ENCODE results near the gene NEK8. TPM values are rescaled to one million over a fixed set of nuclear protein-coding genes. Genes with fewer than 3 reads are reported as not detected.

NEK8 gene
- total and polyA plus RNA-seq, 9 of the 15 experiments (the other 6 are each of a cell fraction or from before 2014, with no cell fraction given): 0.98 to 16.6 (median 4.6) TPM

DNA sequence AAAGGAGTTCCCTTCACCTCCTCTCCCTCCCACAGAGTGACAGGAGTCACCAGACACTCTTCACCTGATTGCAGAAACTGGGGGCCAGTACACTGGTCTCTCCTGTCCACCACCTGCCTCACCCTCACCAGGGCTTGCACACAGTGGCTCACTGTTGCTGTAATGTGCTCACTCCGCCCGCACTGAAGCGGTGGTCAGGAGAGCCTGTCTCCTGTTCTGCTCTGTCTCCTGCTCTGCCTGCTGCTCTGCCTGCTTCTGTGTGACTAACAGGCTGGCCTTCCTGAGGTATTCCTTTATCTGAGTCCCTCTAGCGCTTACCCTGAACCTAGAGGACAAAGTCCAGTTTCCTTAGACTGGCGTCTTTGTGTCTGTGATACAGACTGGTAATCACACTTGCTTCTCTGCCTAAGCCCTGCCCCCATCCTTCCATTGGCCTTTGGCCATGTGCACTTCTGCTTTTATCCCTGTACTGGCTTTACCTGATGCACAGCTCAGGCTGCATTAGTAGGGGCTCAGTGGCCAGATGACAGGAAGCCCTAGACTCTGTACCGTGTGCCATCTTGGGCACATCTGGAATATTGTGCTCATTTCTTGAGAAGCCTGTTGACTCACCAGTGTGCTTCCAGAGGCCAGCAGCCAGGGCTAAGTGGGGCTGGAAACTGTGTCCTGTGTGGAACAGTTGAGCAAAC, 30.2 kb upstream of the NEK8 start:
- H3K4me2 ChIP-seq (ENCODE audit: insufficient read depth, low read length): no peak overlapping the region
- in situ Hi-C loops (cut with MboI): no loop called here
- no peaks in the 10 kb centered on the region for H3K9me3 ChIP-seq (replicated peaks; ENCODE audit: control insufficient read depth, insufficient read depth, low read depth, low read length)
- peaks cover 99% of the 10 kb centered on the region for H3K36me3 ChIP-seq (ENCODE audit: control insufficient read depth, insufficient read depth, low read length)
- no peaks in the 10 kb centered on the region for H3K79me2 ChIP-seq (ENCODE audit: control insufficient read depth, insufficient read depth, low read length)
- no peaks in the 10 kb centered on the region for H3K27me3 ChIP-seq (ENCODE audit: control insufficient read depth in 2 of 2, insufficient read depth in 2 of 2, low read length in 2 of 2)
- BruUV-seq (replicated peaks): no TSS peak
- no peak overlapping the region for H3K27ac ChIP-seq (ENCODE audit: extremely low read depth, low read depth, low read length)
- no peaks in the 10 kb centered on the region for H3K9me1 ChIP-seq (ENCODE audit: control insufficient read depth, insufficient read depth, low read length)
- no peak; the same call in 2 of the 3 replicates for ATAC-seq
- no peak for FAIRE-seq
- WGBS (ENCODE audit: insufficient coverage, low coverage, missing lambda C conversion rate): 83% methylated on average over 6 of the region's 6 CpGs
- no peak overlapping the region for H3K4me3 ChIP-seq
- no peak overlapping the region for H2AFZ ChIP-seq (ENCODE audit: low read depth, low read length)
- H3K9ac ChIP-seq (ENCODE audit: insufficient read depth in 1 of 2, low read depth in 2 of 2, low read length in 2 of 2): peak overlapping the region in 1 of 2 experiments; percentile 6; a peak in 1 of 4 replicates
- TF ChIP-seq FUS (optimal IDR thresholded peaks at IDR 0.05; ENCODE audit: low read depth, low read length) (no peak), SPI1 (IDR thresholded peaks at IDR 0.05; ENCODE audit: borderline replicate concordance, low read depth, low read length) (peak; percentile 90)
- CTCF ChIA-PET (ENCODE audit: low intra/inter-chr PET ratio): no interaction called here
- no peak for DNase-seq (ENCODE audit: extremely low read depth in 1 of 4, low spot score in 3 of 4)
- H4K20me1 ChIP-seq (replicated peaks; ENCODE audit: control insufficient read depth, insufficient read depth, low read length): no peaks in the 10 kb centered on the region; the same call in 1 of the 2 replicates
- no peaks in the 10 kb centered on the region for H3K4me1 ChIP-seq (replicated peaks in 1 of 2; ENCODE audit: control insufficient read depth in 2 of 2, insufficient read depth in 2 of 2, low read length in 2 of 2)
- POLR2A ChIA-PET: interaction anchor here (0.9 kb wide), 1 partner anchor 9 kb away, joined by 4 read pairs; no protein-coding TSS in a partner anchor
- intact Hi-C loops (cut with micrococcal nuclease): no loop called here

DNA sequence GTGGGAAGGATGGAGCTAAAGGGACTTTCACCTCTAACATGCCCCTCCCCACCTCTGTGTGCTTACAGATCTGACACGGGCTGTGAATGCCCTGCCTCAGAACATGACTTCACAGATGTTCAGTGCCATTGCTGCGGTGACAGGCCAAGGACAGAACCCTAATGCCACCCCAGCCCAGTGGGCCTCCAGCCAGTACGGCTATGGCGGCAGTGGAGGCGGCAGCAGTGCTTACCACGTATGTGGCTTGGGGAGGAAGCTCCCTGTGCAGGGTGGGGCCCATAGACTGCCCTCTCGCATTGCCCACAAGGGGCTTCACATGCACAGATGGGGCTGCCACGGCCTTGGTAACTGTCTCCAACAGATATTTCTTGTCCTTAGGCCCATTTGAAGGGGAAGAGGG, 28.3 kb upstream of the NEK8 start:
- Histone ChIP-seq H3K79me2 (ENCODE audit: control insufficient read depth, insufficient read depth, low read length) (no peaks in the 10 kb centered on the region), H3K4me2 (ENCODE audit: insufficient read depth, low read length) (no peak overlapping the region), H3K4me3 (no peak overlapping the region), H4K20me1 (replicated peaks; ENCODE audit: control insufficient read depth, insufficient read depth, low read length) (no peaks in the 10 kb centered on the region; the same call in 1 of the 2 replicates), H3K9me1 (ENCODE audit: control insufficient read depth, insufficient read depth, low read length) (no peaks in the 10 kb centered on the region), H3K27me3 (ENCODE audit: control insufficient read depth in 2 of 2, insufficient read depth in 2 of 2, low read length in 2 of 2) (no peaks in the 10 kb centered on the region), H3K9me3 (replicated peaks; ENCODE audit: control insufficient read depth, insufficient read depth, low read depth, low read length) (no peaks in the 10 kb centered on the region), H3K9ac (ENCODE audit: insufficient read depth in 1 of 2, low read depth in 2 of 2, low read length in 2 of 2) (peak overlapping the region in 1 of 2 experiments; percentile 45; a peak in 1 of 4 replicates), H2AFZ (ENCODE audit: low read depth, low read length) (no peak overlapping the region), H3K27ac (ENCODE audit: extremely low read depth, low read depth, low read length) (no peak overlapping the region), H3K4me1 (replicated peaks in 1 of 2; ENCODE audit: control insufficient read depth in 2 of 2, insufficient read depth in 2 of 2, low read length in 2 of 2) (peaks cover 0 to 7% of the 10 kb centered on the region in 2 experiments; a peak in 1 of 5 replicates), H3K36me3 (ENCODE audit: control insufficient read depth, insufficient read depth, low read length) (peaks cover 95% of the 10 kb centered on the region)
- ATAC-seq (no peak), FAIRE-seq (no peak), DNase-seq (ENCODE audit: extremely low read depth in 1 of 4, low spot score in 3 of 4) (peak in 1 of 4 experiments; percentile 13)
- WGBS (ENCODE audit: insufficient coverage, low coverage, missing lambda C conversion rate): 90% methylated on average over 7 of the region's 8 CpGs
- intact Hi-C loops (cut with micrococcal nuclease): no loop called here
- TF ChIP-seq HNRNPH1 (optimal IDR thresholded peaks at IDR 0.05; ENCODE audit: low read depth, low read length): no peak
- TF ChIP-seq, protein P1, sequence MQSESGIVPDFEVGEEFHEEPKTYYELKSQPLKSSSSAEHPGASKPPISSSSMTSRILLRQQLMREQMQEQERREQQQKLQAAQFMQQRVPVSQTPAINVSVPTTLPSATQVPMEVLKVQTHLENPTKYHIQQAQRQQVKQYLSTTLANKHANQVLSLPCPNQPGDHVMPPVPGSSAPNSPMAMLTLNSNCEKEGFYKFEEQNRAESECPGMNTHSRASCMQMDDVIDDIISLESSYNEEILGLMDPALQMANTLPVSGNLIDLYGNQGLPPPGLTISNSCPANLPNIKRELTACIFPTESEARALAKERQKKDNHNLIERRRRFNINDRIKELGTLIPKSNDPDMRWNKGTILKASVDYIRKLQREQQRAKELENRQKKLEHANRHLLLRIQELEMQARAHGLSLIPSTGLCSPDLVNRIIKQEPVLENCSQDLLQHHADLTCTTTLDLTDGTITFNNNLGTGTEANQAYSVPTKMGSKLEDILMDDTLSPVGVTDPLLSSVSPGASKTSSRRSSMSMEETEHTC (IDR thresholded peaks at IDR 0.05): no peak
- ChIA-PET POLR2A (interaction anchor here (0.7 to 1.0 kb wide), 3 partner anchors 11 to 90 kb away, joined by 3 to 4 read pairs (median 3); no protein-coding TSS in a partner anchor), CTCF (ENCODE audit: low intra/inter-chr PET ratio) (no interaction called here)
- in situ Hi-C loops (cut with MboI): no loop called here
- no TSS peak for BruUV-seq (replicated peaks)

All from K562 (cell line).